ENCODE results near the gene XYLB.
"Not testable (repeated sequence)": the region's sequence is repeated elsewhere in the genome, so short reads cannot be mapped to it uniquely, and the experiment has no call there.

The XYLB gene

GRCh38 chr3:38397320-38397719 lies 50.7 kb downstream of the XYLB start:
- DNase-seq, result no peak

DNA sequence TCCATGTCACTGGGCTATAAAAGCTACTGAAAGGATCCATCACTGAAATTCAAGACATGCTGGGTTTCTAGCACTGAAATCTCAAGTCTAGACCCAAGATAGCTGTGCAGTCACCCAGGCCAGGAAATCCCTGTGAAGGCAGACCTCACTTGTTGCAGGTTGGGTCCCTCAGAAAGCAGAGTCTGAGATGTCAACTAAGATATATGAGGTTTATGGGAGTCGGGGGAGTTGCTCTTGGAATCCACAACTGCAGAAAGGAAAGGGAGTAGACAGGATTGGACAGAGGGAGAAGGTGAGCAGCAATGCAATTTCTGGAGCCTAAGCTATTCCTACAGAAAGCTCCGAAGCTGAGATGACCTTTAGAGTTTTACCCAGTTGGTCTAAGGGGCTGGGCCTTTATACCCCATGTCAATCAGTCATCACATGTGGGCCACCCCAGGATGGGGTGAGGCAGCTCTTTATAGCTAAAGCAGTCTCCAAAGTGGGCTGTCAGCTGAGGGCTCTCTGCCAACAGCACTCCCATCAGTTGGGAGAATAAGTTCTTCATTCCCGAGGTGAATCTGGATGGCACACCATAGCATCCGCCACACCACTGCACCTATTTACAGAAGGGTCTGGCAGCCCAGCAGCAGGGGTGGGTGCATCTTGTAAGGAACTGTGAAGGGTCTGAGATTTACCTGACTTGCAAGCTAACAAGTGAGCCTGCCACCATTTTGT lies 54.8 kb downstream of the XYLB start:
- no peak for DNase-seq

GRCh38 chr3:38404286-38404685 lies 57.7 kb downstream of the XYLB start:
- no peak for DNase-seq

- DNase-seq, result no peak
These were observed 65.0 kb downstream of the XYLB start for GRCh38 chr3:38411591-38411990.

GRCh38 chr3:38420758-38421157 lies 74.2 kb downstream of the XYLB start:
- DNase-seq, result not testable (repeated sequence)

DNA sequence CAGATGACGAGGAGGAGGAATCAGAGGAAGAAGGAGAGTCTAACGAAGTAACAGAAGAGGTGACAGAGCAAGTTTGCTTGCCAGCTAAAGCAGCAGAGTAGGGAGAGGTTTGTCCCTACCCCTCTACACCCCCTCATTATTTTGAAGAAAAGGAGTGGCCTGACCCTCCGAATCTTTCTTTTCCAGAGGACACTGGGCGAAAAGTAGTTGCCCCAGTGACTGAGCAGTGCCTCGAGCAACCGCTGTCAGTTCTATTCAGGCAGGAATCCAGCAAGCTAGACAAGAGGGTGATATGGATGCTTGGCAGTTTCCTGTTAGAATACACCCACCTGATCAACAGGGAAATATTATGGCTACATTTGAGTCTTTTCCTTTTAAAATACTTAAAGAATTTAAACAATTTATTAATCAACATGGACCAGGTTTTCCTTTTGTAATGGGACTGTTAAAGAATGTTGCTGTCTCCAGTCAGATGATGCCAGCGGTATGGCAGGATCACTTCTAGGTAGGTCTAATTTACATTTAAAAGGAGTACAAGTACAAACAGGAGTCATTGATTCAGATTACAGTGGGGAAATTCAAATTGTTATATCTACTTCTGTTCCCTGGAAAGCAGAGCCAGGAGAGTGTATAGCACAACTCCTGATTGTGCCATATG lies 75.2 kb downstream of the XYLB start:
- no peak for DNase-seq

GRCh38 chr3:38426798-38427426 lies 80.3 kb downstream of the XYLB start:
- peak; percentile 29 for DNase-seq

DNA sequence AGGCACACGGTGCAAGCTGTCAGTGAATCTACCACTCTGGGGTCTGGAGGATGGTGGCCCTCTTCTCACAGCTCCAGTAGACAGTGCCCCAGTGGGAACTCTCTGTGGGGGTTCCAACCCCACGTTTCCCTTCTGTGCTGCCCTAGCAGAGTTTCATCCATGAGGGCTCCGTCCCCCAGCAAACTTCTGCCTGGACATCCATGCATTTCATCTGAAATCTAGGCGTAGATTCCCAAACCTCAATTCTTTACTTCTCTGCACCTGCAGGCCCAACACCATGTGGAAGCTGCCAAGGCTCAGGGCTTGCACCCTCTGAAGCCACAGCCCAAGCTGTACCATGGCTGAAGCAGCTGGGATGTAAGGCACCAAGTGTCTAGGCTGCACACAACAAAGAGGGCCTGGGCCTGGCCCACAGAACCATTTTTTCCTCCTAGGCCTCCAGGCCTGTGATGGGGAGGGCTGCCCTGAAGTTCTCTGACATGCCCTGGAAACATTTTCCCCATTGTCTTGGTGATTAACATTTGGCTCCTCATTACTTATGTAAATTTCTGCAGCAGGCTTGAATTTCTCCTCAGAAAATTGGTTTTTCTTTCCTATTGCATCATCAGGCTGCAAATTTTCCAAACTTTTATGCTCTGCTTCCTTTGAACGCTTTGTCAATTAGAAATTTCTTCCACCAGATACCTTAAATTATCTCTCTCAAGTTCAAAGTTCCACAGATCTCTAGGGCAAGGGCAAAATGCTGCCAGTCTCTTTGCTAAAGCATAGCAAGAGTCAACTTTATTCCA lies 86.5 kb downstream of the XYLB start:
- not testable (repeated sequence) for DNase-seq

DNA sequence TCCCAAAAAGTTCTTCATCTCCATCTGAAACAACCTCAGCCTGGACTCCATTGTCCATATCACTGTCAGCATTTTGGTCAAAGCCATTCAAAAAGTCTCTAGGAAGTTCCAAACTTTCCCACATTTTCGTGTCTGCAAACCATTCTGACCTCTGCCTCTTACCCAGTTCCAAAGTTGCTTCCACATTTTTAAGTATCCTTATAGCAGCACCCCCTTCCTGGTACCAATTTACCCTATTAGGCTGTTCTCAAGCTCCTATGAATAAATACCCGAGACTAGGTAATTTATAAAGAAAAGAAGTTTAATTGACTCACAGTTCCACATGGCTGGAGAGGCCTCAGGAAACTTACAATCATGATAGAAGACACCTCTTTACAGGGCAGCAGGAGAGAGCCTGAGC lies 87.1 kb downstream of the XYLB start:
- DNase-seq, result not testable (repeated sequence)

DNA sequence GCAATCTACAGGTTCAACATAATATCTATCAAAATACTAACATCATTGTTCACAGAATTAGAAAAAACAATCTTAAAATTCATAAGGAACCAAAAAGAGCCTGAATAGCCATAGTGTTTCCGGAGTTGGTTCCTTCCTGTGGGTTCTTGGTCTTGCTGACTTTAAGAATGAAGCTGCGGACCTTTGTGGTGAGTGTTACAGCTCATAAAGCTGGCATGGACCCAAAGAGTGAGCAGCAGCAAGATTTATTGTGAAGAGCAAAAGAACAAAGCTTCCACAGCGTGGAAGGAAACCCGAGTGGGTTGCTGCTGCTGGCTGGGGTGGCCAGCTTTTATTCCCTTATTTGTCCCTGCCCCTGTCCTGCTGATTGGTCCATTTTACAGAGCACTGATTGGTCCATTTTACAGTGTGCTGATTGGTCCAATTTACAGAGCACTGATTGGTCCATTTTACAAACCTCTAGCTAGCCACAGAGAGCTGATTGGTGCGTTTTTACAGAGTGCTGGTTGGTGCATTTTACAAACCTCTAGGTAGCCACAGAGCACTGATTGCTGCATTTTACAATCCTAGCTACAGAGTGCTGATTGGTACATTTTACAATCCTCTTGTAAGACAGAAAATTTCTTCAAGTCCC lies 92.0 kb downstream of the XYLB start:
- peak; percentile 49 for DNase-seq

- not testable (repeated sequence) for DNase-seq
These were observed 96.6 kb downstream of the XYLB start for GRCh38 chr3:38443205-38443604.

DNA sequence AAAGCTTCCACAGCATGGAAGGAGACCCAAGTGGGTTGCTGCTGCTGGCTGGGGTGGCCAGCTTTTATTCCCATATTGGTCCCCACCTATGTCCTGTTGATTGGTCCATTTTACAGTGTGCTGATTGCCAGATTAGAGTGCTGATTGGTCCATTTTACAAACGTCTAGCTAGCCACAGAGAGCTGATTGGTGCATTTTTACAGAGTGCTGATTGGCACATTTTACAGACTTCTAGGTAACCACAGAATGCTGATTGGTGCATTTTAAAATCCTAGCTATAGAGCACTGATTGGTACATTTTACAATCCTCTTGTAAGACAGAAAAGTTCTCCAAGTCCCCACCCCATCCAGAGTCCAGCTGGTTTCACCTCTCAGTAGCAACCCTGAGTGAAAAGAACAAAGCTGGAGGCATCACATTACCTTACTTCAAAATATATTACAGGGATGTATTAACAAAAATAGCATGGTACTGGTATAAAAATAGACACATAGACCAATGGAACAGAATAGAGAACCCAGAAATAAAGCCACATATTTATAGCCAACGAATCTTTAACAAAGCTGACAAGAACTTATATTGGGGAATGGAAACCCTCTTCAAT lies 99.6 kb downstream of the XYLB start:
- DNase-seq, result no peak

- DNase-seq, result no peak
These were observed 100.2 kb downstream of the XYLB start for GRCh38 chr3:38446812-38447211.

DNA sequence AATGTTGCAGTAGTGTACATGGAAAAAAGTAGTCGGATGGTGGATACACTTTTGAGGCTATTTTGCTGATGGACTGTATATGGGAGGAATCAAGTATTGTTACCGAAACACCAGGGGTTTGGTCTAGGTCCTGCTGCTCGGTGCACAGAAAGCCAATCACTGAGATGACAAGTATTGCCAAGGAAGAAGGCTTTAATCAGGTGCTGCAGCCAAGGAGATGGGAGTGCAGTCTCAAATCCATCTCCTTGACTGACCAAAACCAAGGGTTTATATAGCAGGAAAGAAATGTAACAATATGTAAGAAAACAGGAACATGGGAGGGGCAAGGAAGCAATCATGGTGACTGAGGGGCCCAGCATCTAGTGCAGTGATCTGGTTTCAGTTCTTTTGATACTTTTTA lies 104.3 kb downstream of the XYLB start:
- no peak for DNase-seq

GRCh38 chr3:38453075-38453912 lies 106.7 kb downstream of the XYLB start, which contains the start of gene ACVR2B:
Gene ACVR2B (plus strand): TSS chr3:38453890. CDS start chr3:38454323, 433 bp downstream.
- DNase-seq, result peak; percentile 46

DNA sequence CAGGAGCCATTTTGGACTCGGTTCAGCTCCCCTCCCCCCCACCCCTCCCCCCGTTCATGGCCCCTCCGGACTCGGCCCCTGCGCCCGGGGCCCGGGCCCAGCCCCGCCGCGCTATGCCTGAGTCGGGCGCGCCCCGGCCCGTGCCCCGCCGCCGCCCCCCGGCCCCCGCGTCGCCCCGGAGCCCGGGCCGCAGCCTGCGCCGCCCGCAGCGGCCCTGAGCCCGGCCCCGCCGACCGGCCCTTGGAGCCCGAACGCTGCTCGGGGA lies 107.3 kb downstream of the XYLB start:
- no peak for DNase-seq

DNA sequence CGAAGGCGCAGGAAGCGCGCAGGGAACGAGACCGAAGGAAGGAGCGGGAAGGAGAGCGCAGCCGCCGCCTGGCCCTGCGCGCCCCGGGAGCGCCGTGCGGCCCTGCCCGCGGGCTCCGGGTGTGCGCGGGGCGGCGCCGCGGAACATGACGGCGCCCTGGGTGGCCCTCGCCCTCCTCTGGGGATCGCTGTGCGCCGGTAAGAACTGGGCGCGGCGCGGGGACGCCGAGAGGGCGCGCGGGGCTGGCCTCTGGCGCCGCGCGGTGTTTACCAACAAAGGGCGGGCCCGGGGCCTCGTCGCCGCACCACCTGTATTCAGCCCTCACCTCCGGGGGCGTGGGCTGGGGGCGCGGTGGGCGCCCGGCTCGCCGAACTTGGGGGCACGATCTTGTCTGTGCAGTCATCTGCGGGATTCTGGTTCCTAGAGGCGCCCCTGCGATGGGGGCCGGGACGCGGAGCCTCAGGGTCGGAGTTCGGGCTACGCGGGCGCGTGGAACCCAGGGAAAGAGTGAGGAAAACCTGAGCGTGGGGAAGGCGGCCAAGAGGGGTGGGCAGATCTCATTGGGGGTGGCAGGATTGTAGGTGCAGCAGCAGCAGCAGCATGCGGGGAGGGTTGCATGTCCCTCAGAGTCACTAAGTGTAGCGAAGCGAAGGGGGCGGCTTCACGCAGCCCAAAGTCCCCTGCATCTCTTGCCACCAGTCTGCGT lies 107.7 kb downstream of the XYLB start:
- DNase-seq, result peak; percentile 41

DNA sequence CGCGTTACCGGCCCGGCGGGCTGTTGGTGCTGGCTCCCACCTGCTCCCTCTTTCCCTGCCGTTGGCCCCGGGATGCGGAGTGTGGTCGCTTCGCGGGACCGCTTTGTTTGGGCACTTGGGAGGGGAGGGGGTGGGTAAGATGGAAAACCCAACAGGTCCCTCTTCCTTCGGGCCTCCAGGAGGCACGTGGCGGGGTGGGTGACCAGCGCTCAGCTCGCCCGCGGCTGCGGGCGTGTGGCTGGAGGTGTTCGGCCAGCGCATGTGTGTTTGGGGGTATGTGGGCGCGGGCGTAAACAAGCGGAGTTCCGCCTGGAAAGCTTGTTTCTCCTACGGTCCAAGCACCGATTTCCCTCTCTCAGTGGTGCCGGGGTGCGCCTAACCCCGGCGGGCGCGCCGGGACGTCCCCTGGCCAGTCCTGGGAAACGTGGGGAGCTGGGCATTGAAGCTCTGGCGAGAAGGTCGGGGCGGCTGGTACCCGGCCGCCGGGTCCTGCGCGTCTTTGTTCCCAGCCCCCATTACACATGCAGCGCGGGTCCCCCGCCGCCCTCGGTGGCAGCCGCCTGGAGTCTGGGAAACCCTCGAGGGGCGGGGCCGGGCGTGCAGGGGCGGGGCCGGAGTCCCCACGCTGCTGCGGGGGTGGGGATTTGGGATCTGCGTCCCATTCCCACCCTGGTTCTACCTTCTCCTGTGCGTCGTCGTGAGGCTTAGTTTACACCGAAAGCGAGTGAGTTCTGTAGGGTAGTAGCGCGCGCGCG lies 108.5 kb downstream of the XYLB start:
- DNase-seq, result peak; percentile 21

- DNase-seq, result no peak
These were observed 109.2 kb downstream of the XYLB start for GRCh38 chr3:38455639-38456430.
